ENCODE measurements around the gene AP3D1. TPM values are rescaled to one million over a fixed set of nuclear protein-coding genes. Genes with fewer than 3 reads are reported as not detected.

AP3D1 gene
- total RNA-seq, 1 donor, result 121 TPM

GRCh38 chr19:2054763-2055162 lies 96.6 kb downstream of the AP3D1 start:
- peaks cover 19% of the 10 kb centered on the region for H3K4me1 ChIP-seq (ENCODE audit: insufficient read depth, low read length)
- no peak overlapping the region for H3K4me2 ChIP-seq (ENCODE audit: insufficient read depth, low read length)
- peak; percentile 65 for DNase-seq (ENCODE audit: insufficient read length, low spot score, missing footprints)
- H3K79me2 ChIP-seq (ENCODE audit: insufficient read depth, low read length), result peaks cover 11% of the 10 kb centered on the region
- TF ChIP-seq CTCF (IDR thresholded peaks at IDR 0.05; ENCODE audit: extremely low read depth, low read depth, low read length), result no peak
- no peak overlapping the region for H3K27ac ChIP-seq (ENCODE audit: low read depth, low read length)
- H3K36me3 ChIP-seq (ENCODE audit: insufficient read depth, low read length), result no peaks in the 10 kb centered on the region
- no peaks in the 10 kb centered on the region for H3K9me3 ChIP-seq (ENCODE audit: low read depth, low read length)
- H2AFZ ChIP-seq (ENCODE audit: low read length), result no peak overlapping the region
- peaks cover 8% of the 10 kb centered on the region for H4K20me1 ChIP-seq (ENCODE audit: insufficient read depth, low read length)
- H3K4me3 ChIP-seq (ENCODE audit: insufficient read depth, low read length), result no peak overlapping the region
- H3K27me3 ChIP-seq (ENCODE audit: insufficient read depth, low read length), result no peaks in the 10 kb centered on the region

- Histone ChIP-seq H3K4me2 (ENCODE audit: insufficient read depth, low read length) (no peak overlapping the region), H3K9me3 (ENCODE audit: low read depth, low read length) (no peaks in the 10 kb centered on the region), H3K27ac (ENCODE audit: low read depth, low read length) (no peak overlapping the region), H3K27me3 (ENCODE audit: insufficient read depth, low read length) (no peaks in the 10 kb centered on the region), H3K4me1 (ENCODE audit: insufficient read depth, low read length) (peaks cover 22% of the 10 kb centered on the region), H2AFZ (ENCODE audit: low read length) (no peak overlapping the region), H3K4me3 (ENCODE audit: insufficient read depth, low read length) (no peak overlapping the region), H3K79me2 (ENCODE audit: insufficient read depth, low read length) (peaks cover 20% of the 10 kb centered on the region), H3K36me3 (ENCODE audit: insufficient read depth, low read length) (no peaks in the 10 kb centered on the region), H4K20me1 (ENCODE audit: insufficient read depth, low read length) (peaks cover 18% of the 10 kb centered on the region)
- TF ChIP-seq CTCF (IDR thresholded peaks at IDR 0.05; ENCODE audit: extremely low read depth, low read depth, low read length), result no peak
- DNase-seq (ENCODE audit: insufficient read length, low spot score, missing footprints), result peak; percentile 54
Observed at GRCh38 chr19:2053601-2054389, 97.6 kb downstream of the AP3D1 start.

- Histone ChIP-seq H3K4me3 (ENCODE audit: insufficient read depth, low read length) (peak overlapping the region; percentile 86), H3K27ac (ENCODE audit: low read depth, low read length) (peak overlapping the region; percentile 63), H3K9me3 (ENCODE audit: low read depth, low read length) (no peaks in the 10 kb centered on the region), H2AFZ (ENCODE audit: low read length) (peak overlapping the region; percentile 90), H3K4me2 (ENCODE audit: insufficient read depth, low read length) (peak overlapping the region; percentile 83), H3K4me1 (ENCODE audit: insufficient read depth, low read length) (peaks cover 27% of the 10 kb centered on the region), H3K27me3 (ENCODE audit: insufficient read depth, low read length) (no peaks in the 10 kb centered on the region), H3K79me2 (ENCODE audit: insufficient read depth, low read length) (peaks cover 38% of the 10 kb centered on the region), H3K36me3 (ENCODE audit: insufficient read depth, low read length) (no peaks in the 10 kb centered on the region), H4K20me1 (ENCODE audit: insufficient read depth, low read length) (peaks cover 36% of the 10 kb centered on the region)
- peak; percentile 51 for DNase-seq (ENCODE audit: insufficient read length, low spot score, missing footprints)
- TF ChIP-seq CTCF (IDR thresholded peaks at IDR 0.05; ENCODE audit: extremely low read depth, low read depth, low read length), result no peak
Observed at GRCh38 chr19:2051773-2052704, 99.3 kb downstream of the AP3D1 start.
